A549 treated with dexamethasone at 1 μM for 4 hours (cell line): Measurements from ENCODE around the gene GDF7. TPM values are rescaled to one million over a fixed set of nuclear protein-coding genes. Genes with fewer than 3 reads are reported as not detected.

Experiments used
- total RNA-seq: library from RNA; stranded (reverse); fragments of 200-300 nt; extraction: Qiagen RNA extraction; gene quantifications from 5 replicates; pipeline ENCODE4 v1.2.3, GENCODE V29; 2022

GDF7 gene
- 0.08 to 0.15 TPM (median 0.11 TPM) in 5 replicates for total RNA-seq

GRCh38 chr2:20666304-20667150 is at the start of gene GDF7:
Gene GDF7, plus strand, starts transcription at chr2:20667144. Its CDS starts 96 bp downstream, at chr2:20667240.

GRCh38 chr2:20650877-20651730 is 15.8 kb upstream of the GDF7 start, which contains the start of gene HS1BP3:
Gene HS1BP3, minus strand, starts transcription at chr2:20651098. Its CDS starts 35 bp downstream, at chr2:20651063.

Other genes with a start within 250 kb of the GDF7 start
- gene RHOB, start 220.1 kb upstream of the GDF7 start, total RNA-seq = 323 to 527 TPM (median 441 TPM) in 5 replicates
- gene HS1BP3, start 16.0 kb upstream of the GDF7 start, total RNA-seq = 38.8 to 48.3 TPM (median 45.7 TPM) in 5 replicates
- 16.7 to 19.9 TPM (median 19.6 TPM) in 5 replicates for gene LDAH, start 156.0 kb downstream of the GDF7 start, total RNA-seq